HEK293 (cell line): Measurements from ENCODE around the gene BTBD7.

ENCODE experiments used
- CTCF ChIA-PET: fragments of 350-600 bp; formaldehyde crosslinking; extraction: SDS; loops from one replicate; lab custom pipeline; 2021; ENCODE audit warnings: antibody characterized with exemption; lab: Yijun Ruan, JAX
- POLR2A ChIA-PET: fragments of 300-600 bp; formaldehyde crosslinking; extraction: SDS; loops from one replicate; lab custom pipeline; 2020; ENCODE audit warnings: antibody characterized with exemption, inconsistent platforms; lab: Yijun Ruan, JAX
- H3K27ac ChIP-seq: fragments of 200-500 bp; sonication (Bioruptor generic); 2 replicates; pipeline ENCODE4 v1.5.1; 2014; ENCODE audit warnings: low read depth, low read length, control low read depth, inconsistent platforms; ENCODE audit errors: extremely low read depth
- H3K36me3 ChIP-seq, 2 experiments: fragments of 200-500 bp in 1 of 2; sonication (Bioruptor generic) in 1 of 2; 1 replicate in 1 of 2; 2 replicates in 1 of 2; pipeline ENCODE4 v1.5.1; 2014 to 2017; ENCODE audit warnings: inconsistent platforms in 2 of 2, low read length in 2 of 2; ENCODE audit not compliant: control insufficient read depth in 2 of 2, insufficient read depth in 1 of 2
- H3K4me1 ChIP-seq: fragments of 200-500 bp; sonication (Bioruptor generic); 2 replicates; pipeline ENCODE4 v1.5.1; 2014; ENCODE audit warnings: mild to moderate bottlenecking, low read length, inconsistent platforms; ENCODE audit not compliant: control insufficient read depth, insufficient read depth
- H3K4me3 ChIP-seq: 2 replicates; pipeline ENCODE4 v1.5.1; 2011; ENCODE audit warnings: low read depth, mild to moderate bottlenecking, control low read depth, low read length, moderate library complexity
- H3K9me3 ChIP-seq: fragments of 200-500 bp; sonication (Bioruptor generic); 2 replicates; pipeline ENCODE4 v1.5.1; 2014; ENCODE audit warnings: low read depth, low read length, inconsistent platforms; ENCODE audit not compliant: control insufficient read depth, insufficient read depth
- GFI1B ChIP-seq: fragments of 450-650 bp; formaldehyde crosslinking; IDR thresholded peaks from 2 replicates; pipeline ENCODE4 v1.5.1; 2016; ENCODE audit warnings: missing biosample characterization, missing genetic modification characterization
- KLF10 ChIP-seq: fragments of 450-650 bp; IDR thresholded peaks from 2 replicates; pipeline ENCODE4 v1.5.1; 2018; ENCODE audit warnings: missing biosample characterization, mild to moderate bottlenecking, missing genetic modification characterization
- PRDM4 ChIP-seq: fragments of 450-650 bp; formaldehyde crosslinking; IDR thresholded peaks from 2 replicates; pipeline ENCODE4 v1.5.1; 2017; ENCODE audit warnings: missing biosample characterization, missing genetic modification characterization
- PRDM6 ChIP-seq: fragments of 450-650 bp; formaldehyde crosslinking; IDR thresholded peaks from 2 replicates; pipeline ENCODE4 v1.5.1; 2017; ENCODE audit warnings: missing biosample characterization, missing genetic modification characterization
- SCRT2 ChIP-seq: fragments of 450-650 bp; formaldehyde crosslinking; IDR thresholded peaks from 2 replicates; pipeline ENCODE4 v1.5.1; 2016; ENCODE audit warnings: missing biosample characterization, missing genetic modification characterization
- SP7 ChIP-seq: fragments of 450-650 bp; formaldehyde crosslinking; IDR thresholded peaks from 2 replicates; pipeline ENCODE4 v1.5.1; 2016; ENCODE audit warnings: missing biosample characterization, missing genetic modification characterization
- YY1 ChIP-seq: fragments of 450-650 bp; formaldehyde crosslinking; IDR thresholded peaks from 2 replicates; pipeline ENCODE4 v1.5.1; 2018; ENCODE audit warnings: missing biosample characterization, missing genetic modification characterization
- ZBTB7A ChIP-seq: fragments of 450-650 bp; formaldehyde crosslinking; IDR thresholded peaks from 2 replicates; pipeline ENCODE4 v1.5.1; 2016; ENCODE audit warnings: low read depth, missing biosample characterization, missing genetic modification characterization
- ZNF112 ChIP-seq: fragments of 450-650 bp; formaldehyde crosslinking; IDR thresholded peaks from 2 replicates; pipeline ENCODE4 v1.5.0; 2017; ENCODE audit warnings: missing biosample characterization, missing genetic modification characterization
- ZNF138 ChIP-seq: fragments of 450-650 bp; formaldehyde crosslinking; IDR thresholded peaks from 2 replicates; pipeline ENCODE4 v1.5.1; 2016; ENCODE audit warnings: missing biosample characterization, missing genetic modification characterization, borderline replicate concordance
- ZNF140 ChIP-seq: fragments of 450-650 bp; formaldehyde crosslinking; IDR thresholded peaks from 2 replicates; pipeline ENCODE4 v1.5.1; 2016; ENCODE audit warnings: missing biosample characterization, missing genetic modification characterization
- ZNF16 ChIP-seq: fragments of 450-650 bp; formaldehyde crosslinking; IDR thresholded peaks from 2 replicates; pipeline ENCODE4 v1.5.1; 2016; ENCODE audit warnings: low read depth, missing biosample characterization, missing genetic modification characterization
- ZNF19 ChIP-seq: fragments of 450-650 bp; formaldehyde crosslinking; IDR thresholded peaks from 2 replicates; pipeline ENCODE4; 2016; ENCODE audit warnings: missing biosample characterization, missing genetic modification characterization, low read depth
- ZNF221 ChIP-seq: fragments of 450-650 bp; formaldehyde crosslinking; IDR thresholded peaks from 2 replicates; pipeline ENCODE4 v1.5.1; 2017; ENCODE audit warnings: missing biosample characterization, missing genetic modification characterization, borderline replicate concordance
- ZNF302 ChIP-seq: fragments of 450-650 bp; formaldehyde crosslinking; IDR thresholded peaks from 2 replicates; pipeline ENCODE4 v1.5.1; 2016; ENCODE audit warnings: missing biosample characterization, missing genetic modification characterization, low read depth
- ZNF324 ChIP-seq: fragments of 450-650 bp; formaldehyde crosslinking; IDR thresholded peaks from 2 replicates; pipeline ENCODE4 v1.5.1; 2016; ENCODE audit warnings: missing biosample characterization, missing genetic modification characterization
- ZNF394 ChIP-seq: fragments of 450-650 bp; formaldehyde crosslinking; IDR thresholded peaks from 2 replicates; pipeline ENCODE4 v1.5.1; 2016; ENCODE audit warnings: missing biosample characterization, missing genetic modification characterization, mild to moderate bottlenecking, moderate library complexity, borderline replicate concordance
- ZNF423 ChIP-seq: fragments of 450-650 bp; formaldehyde crosslinking; IDR thresholded peaks from 2 replicates; pipeline ENCODE4 v1.5.1; 2016; ENCODE audit warnings: missing biosample characterization, missing genetic modification characterization
- ZNF48 ChIP-seq: fragments of 450-650 bp; formaldehyde crosslinking; IDR thresholded peaks from 2 replicates; pipeline ENCODE4 v1.5.1; 2016; ENCODE audit warnings: missing biosample characterization, missing genetic modification characterization
- ZNF548 ChIP-seq: fragments of 450-650 bp; formaldehyde crosslinking; IDR thresholded peaks from 2 replicates; pipeline ENCODE4 v1.5.1; 2016; ENCODE audit warnings: missing biosample characterization, missing genetic modification characterization
- ZNF560 ChIP-seq: fragments of 450-650 bp; formaldehyde crosslinking; IDR thresholded peaks from 2 replicates; pipeline ENCODE4 v1.5.1; 2017; ENCODE audit warnings: missing biosample characterization, missing genetic modification characterization, borderline replicate concordance
- ZNF621 ChIP-seq: fragments of 450-650 bp; formaldehyde crosslinking; IDR thresholded peaks from 2 replicates; pipeline ENCODE4 v1.5.1; 2017; ENCODE audit warnings: missing biosample characterization, missing genetic modification characterization
- ZNF654 ChIP-seq: fragments of 450-650 bp; formaldehyde crosslinking; IDR thresholded peaks from 2 replicates; pipeline ENCODE4 v1.5.1; 2016; ENCODE audit warnings: low read depth, missing biosample characterization, missing genetic modification characterization
- ZNF707 ChIP-seq: fragments of 450-650 bp; formaldehyde crosslinking; IDR thresholded peaks from 2 replicates; pipeline ENCODE4 v1.5.1; 2016; ENCODE audit warnings: missing biosample characterization, missing genetic modification characterization
- ZNF777 ChIP-seq: fragments of 450-650 bp; formaldehyde crosslinking; IDR thresholded peaks from 2 replicates; pipeline ENCODE4 v1.5.1; 2017; ENCODE audit warnings: missing biosample characterization, missing genetic modification characterization, borderline replicate concordance
- TF ChIP-seq, protein P1 (sequence below): fragments of 450-650 bp; formaldehyde crosslinking; IDR thresholded peaks from 2 replicates; pipeline ENCODE4 v1.5.1; 2017; ENCODE audit warnings: missing biosample characterization, missing genetic modification characterization
- TF ChIP-seq, protein P2 (sequence below): fragments of 450-650 bp; formaldehyde crosslinking; IDR thresholded peaks from 2 replicates; pipeline ENCODE4 v1.5.1; 2016; ENCODE audit warnings: missing biosample characterization, missing genetic modification characterization
- TF ChIP-seq, protein P3 (sequence below): fragments of 450-650 bp; formaldehyde crosslinking; IDR thresholded peaks from 2 replicates; pipeline ENCODE4 v1.5.1; 2016; ENCODE audit warnings: missing biosample characterization, missing genetic modification characterization, low read depth

BTBD7 gene

DNA sequence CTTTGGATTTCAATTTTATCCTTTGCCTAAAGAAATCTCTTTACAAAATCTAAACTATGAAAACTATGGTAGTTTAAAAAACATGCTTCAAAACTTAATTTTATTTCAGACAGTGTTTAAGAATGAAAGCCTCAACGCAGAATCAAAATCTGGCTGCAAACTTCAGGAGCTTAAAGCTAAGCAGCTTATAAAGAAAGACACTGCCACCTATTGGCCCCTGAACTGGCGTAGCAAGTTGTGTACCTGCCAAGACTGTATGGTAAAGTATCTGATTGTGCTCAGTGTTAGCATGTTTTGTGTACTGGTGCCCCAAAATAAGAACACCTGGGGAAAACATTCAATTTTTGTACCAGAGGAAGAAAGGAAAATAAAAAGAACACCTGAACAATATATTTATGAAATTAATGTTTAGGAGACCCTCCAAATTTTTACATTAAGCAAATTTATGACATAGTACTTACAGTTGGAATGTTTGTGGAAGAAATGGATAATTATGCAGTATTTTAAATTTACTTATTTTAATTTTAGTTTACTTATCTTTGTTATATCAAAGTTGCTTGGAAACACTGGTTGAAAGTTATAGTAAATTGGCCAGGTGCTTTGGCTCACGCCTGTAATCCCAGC, 113.6 kb downstream of the BTBD7 start:
- TF ChIP-seq ZNF654 (tag by site-specific recombination) (peak; percentile 68), PRDM6 (tag by site-specific recombination) (no peak)
- no peak overlapping the region for H3K4me3 ChIP-seq
- H3K36me3 ChIP-seq = peaks cover 70 to 80% of the 10 kb centered on the region in 2 experiments
- ChIA-PET POLR2A (interaction anchor here (0.7 kb wide), 1 partner anchor 40 kb away, joined by 3 read pairs; no protein-coding TSS in a partner anchor), CTCF (interaction anchor here (0.6 to 1.4 kb wide), 14 partner anchors 11 to 660 kb away, joined by 3 to 12 read pairs (median 3); no protein-coding TSS in a partner anchor)
- no peaks in the 10 kb centered on the region for H3K9me3 ChIP-seq
- no peaks in the 10 kb centered on the region for H3K4me1 ChIP-seq
- no peak overlapping the region for H3K27ac ChIP-seq

GRCh38 chr14:93214598-93214997, 118.2 kb downstream of the BTBD7 start:
- H3K27ac ChIP-seq = no peak overlapping the region

DNA sequence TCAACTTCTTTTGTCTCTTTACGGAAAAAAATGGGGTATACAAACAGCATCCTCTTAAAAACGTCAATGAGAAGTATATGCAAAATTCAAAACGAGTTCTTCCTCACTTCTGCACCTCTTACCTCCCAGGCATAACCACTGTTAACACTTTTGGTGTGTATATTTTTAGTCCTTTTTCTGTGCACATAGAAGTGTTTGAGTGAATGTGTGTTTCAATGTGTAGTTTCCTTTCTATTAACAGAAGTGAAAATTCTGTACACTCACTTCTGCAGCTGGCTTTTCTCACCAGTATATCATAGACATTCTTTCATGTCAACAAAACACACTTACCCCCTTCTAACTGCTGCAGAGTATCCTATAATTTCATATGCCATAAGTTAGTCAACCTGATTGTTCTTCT, 120.4 kb downstream of the BTBD7 start:
- CTCF ChIA-PET = no interaction called here
- Histone ChIP-seq H3K9me3 (no peaks in the 10 kb centered on the region), H3K4me1 (0 out of 2 replicates have a peak, but pooled peaks cover 2% of the 10 kb centered on the region), H3K4me3 (no peak overlapping the region), H3K27ac (no peak overlapping the region), H3K36me3 (peaks cover 57 to 66% of the 10 kb centered on the region in 2 experiments)
- POLR2A ChIA-PET = no interaction called here
- no peak for TF ChIP-seq SCRT2 (tag by site-specific recombination)
- TF ChIP-seq PRDM4 (tag by site-specific recombination) = no peak
- TF ChIP-seq ZNF707 (tag by site-specific recombination) = no peak
- TF ChIP-seq ZNF221 (tag by site-specific recombination) = no peak
- no peak for TF ChIP-seq ZNF112
- TF ChIP-seq GFI1B (tag by site-specific recombination) = no peak
- TF ChIP-seq ZNF16 (tag by site-specific recombination) = no peak
- TF ChIP-seq ZNF777 (tag by site-specific recombination) = no peak
- TF ChIP-seq ZNF19 (tag by site-specific recombination) = no peak
- TF ChIP-seq SP7 (tag by site-specific recombination) = no peak

More at GRCh38 chr14:93214598-93214997, 118.2 kb downstream of the BTBD7 start:
- peaks cover 63 to 79% of the 10 kb centered on the region in 2 experiments for H3K36me3 ChIP-seq
- TF ChIP-seq ZNF140 (tag by site-specific recombination) (no peak), YY1 (no peak), ZBTB7A (tag by site-specific recombination) (no peak), ZNF138 (tag by site-specific recombination) (no peak), KLF10 (tag by site-specific recombination) (no peak), ZNF324 (tag by site-specific recombination) (no peak), ZNF48 (no peak), ZNF560 (tag by site-specific recombination) (no peak), ZNF423 (tag by site-specific recombination) (no peak), ZNF548 (tag by site-specific recombination) (no peak), ZNF654 (tag by site-specific recombination) (no peak), ZNF302 (tag by site-specific recombination) (no peak), ZNF394 (tag by site-specific recombination) (no peak), ZNF621 (no peak)
- TF ChIP-seq, protein P1, sequence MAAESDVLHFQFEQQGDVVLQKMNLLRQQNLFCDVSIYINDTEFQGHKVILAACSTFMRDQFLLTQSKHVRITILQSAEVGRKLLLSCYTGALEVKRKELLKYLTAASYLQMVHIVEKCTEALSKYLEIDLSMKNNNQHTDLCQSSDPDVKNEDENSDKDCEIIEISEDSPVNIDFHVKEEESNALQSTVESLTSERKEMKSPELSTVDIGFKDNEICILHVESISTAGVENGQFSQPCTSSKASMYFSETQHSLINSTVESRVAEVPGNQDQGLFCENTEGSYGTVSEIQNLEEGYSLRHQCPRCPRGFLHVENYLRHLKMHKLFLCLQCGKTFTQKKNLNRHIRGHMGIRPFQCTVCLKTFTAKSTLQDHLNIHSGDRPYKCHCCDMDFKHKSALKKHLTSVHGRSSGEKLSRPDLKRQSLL (tag by site-specific recombination) = no peak
- TF ChIP-seq, protein P2, sequence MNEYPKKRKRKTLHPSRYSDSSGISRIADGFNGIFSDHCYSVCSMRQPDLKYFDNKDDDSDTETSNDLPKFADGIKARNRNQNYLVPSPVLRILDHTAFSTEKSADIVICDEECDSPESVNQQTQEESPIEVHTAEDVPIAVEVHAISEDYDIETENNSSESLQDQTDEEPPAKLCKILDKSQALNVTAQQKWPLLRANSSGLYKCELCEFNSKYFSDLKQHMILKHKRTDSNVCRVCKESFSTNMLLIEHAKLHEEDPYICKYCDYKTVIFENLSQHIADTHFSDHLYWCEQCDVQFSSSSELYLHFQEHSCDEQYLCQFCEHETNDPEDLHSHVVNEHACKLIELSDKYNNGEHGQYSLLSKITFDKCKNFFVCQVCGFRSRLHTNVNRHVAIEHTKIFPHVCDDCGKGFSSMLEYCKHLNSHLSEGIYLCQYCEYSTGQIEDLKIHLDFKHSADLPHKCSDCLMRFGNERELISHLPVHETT (tag by site-specific recombination) = no peak
- TF ChIP-seq, protein P3, sequence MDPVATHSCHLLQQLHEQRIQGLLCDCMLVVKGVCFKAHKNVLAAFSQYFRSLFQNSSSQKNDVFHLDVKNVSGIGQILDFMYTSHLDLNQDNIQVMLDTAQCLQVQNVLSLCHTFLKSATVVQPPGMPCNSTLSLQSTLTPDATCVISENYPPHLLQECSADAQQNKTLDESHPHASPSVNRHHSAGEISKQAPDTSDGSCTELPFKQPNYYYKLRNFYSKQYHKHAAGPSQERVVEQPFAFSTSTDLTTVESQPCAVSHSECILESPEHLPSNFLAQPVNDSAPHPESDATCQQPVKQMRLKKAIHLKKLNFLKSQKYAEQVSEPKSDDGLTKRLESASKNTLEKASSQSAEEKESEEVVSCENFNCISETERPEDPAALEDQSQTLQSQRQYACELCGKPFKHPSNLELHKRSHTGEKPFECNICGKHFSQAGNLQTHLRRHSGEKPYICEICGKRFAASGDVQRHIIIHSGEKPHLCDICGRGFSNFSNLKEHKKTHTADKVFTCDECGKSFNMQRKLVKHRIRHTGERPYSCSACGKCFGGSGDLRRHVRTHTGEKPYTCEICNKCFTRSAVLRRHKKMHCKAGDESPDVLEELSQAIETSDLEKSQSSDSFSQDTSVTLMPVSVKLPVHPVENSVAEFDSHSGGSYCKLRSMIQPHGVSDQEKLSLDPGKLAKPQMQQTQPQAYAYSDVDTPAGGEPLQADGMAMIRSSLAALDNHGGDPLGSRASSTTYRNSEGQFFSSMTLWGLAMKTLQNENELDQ (tag by site-specific recombination) = no peak
- H3K4me1 ChIP-seq = no peaks in the 10 kb centered on the region
- H3K9me3 ChIP-seq = no peaks in the 10 kb centered on the region
- ChIA-PET CTCF (no interaction called here), POLR2A (interaction anchor here (0.5 kb wide), 1 partner anchor 12 kb away, joined by 3 read pairs; no protein-coding TSS in a partner anchor)
- no peak overlapping the region for H3K4me3 ChIP-seq
